HL-60 (cell line): ENCODE data around the gene SOX2.

Source experiments
- DNase-seq, 2 experiments: peaks; one replicate each; pipeline ENCODE4 v3.0.0-alpha.2; 2010 to 2020; ENCODE audit warnings: low read depth in 1 of 2, low spot score in 1 of 2
- H3K27ac ChIP-seq: fragments of 250-450 bp; sonication (Bioruptor Pico); replicated peaks from 2 replicates; pipeline ENCODE4 v1.5.1; 2020; ENCODE audit warnings: mild to moderate bottlenecking, moderate library complexity
- H3K27me3 ChIP-seq: fragments of 250-450 bp; sonication (Bioruptor Pico); 2 replicates; pipeline ENCODE4 v1.5.1; 2021; ENCODE audit warnings: mild to moderate bottlenecking, moderate library complexity; ENCODE audit not compliant: insufficient read depth, poor library complexity, severe bottlenecking
- H3K4me3 ChIP-seq: replicated peaks from 2 replicates; pipeline ENCODE4 v1.5.1; 2011; ENCODE audit warnings: mild to moderate bottlenecking, control low read depth, low read length; ENCODE audit not compliant: insufficient read depth
- GABPA ChIP-seq: IDR thresholded peaks from 2 replicates; pipeline ENCODE4 v1.6.1; 2012; ENCODE audit warnings: low read depth
- POLR2AphosphoS5 ChIP-seq: IDR thresholded peaks from 2 replicates; pipeline ENCODE4 v1.6.1; 2012; ENCODE audit warnings: low read depth
- SPI1 ChIP-seq: IDR thresholded peaks from 2 replicates; pipeline ENCODE4 v1.6.1; 2012; ENCODE audit warnings: low read depth, mild to moderate bottlenecking, borderline replicate concordance
- TF ChIP-seq, protein P1 (sequence below): IDR thresholded peaks from 2 replicates; pipeline ENCODE4 v1.6.1; 2012; ENCODE audit warnings: low read depth; ENCODE audit not compliant: insufficient replicate concordance
- TF ChIP-seq, protein P2 (sequence below): IDR thresholded peaks from one replicate; pipeline ENCODE4 v1.5.1; 2011; ENCODE audit warnings: low read length, control low read depth, inconsistent platforms; ENCODE audit not compliant: insufficient read depth

Gene SOX2

DNA sequence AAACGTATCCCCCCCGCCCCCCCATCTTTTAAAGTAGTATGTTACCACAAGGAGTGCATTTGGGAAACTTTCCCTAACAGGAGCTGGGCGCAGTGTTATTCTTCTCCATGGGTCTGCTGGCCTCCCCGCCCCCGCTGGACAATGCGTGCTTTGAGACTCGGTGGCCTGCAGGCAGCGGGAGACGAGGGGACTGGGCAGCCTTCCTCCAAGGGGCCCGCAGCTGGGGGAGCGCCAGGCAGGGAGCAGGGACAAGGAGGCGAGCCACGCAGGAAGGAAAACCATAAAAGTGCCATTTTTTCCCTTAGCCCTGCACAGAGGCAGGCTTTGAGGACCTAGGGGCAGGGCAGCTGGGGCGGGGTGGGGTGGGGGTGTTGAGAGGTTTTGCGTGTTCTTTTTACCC is 14.1 kb downstream of the SOX2 start:
- DNase-seq = no peak
- H3K27ac ChIP-seq = no peak overlapping the region
- no peak overlapping the region for H3K4me3 ChIP-seq
- peaks cover 60% of the 10 kb centered on the region for H3K27me3 ChIP-seq
- TF ChIP-seq GABPA (no peak), SPI1 (no peak), POLR2AphosphoS5 (no peak)
- TF ChIP-seq, protein P1, sequence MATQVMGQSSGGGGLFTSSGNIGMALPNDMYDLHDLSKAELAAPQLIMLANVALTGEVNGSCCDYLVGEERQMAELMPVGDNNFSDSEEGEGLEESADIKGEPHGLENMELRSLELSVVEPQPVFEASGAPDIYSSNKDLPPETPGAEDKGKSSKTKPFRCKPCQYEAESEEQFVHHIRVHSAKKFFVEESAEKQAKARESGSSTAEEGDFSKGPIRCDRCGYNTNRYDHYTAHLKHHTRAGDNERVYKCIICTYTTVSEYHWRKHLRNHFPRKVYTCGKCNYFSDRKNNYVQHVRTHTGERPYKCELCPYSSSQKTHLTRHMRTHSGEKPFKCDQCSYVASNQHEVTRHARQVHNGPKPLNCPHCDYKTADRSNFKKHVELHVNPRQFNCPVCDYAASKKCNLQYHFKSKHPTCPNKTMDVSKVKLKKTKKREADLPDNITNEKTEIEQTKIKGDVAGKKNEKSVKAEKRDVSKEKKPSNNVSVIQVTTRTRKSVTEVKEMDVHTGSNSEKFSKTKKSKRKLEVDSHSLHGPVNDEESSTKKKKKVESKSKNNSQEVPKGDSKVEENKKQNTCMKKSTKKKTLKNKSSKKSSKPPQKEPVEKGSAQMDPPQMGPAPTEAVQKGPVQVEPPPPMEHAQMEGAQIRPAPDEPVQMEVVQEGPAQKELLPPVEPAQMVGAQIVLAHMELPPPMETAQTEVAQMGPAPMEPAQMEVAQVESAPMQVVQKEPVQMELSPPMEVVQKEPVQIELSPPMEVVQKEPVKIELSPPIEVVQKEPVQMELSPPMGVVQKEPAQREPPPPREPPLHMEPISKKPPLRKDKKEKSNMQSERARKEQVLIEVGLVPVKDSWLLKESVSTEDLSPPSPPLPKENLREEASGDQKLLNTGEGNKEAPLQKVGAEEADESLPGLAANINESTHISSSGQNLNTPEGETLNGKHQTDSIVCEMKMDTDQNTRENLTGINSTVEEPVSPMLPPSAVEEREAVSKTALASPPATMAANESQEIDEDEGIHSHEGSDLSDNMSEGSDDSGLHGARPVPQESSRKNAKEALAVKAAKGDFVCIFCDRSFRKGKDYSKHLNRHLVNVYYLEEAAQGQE = no peak
- TF ChIP-seq, protein P2, sequence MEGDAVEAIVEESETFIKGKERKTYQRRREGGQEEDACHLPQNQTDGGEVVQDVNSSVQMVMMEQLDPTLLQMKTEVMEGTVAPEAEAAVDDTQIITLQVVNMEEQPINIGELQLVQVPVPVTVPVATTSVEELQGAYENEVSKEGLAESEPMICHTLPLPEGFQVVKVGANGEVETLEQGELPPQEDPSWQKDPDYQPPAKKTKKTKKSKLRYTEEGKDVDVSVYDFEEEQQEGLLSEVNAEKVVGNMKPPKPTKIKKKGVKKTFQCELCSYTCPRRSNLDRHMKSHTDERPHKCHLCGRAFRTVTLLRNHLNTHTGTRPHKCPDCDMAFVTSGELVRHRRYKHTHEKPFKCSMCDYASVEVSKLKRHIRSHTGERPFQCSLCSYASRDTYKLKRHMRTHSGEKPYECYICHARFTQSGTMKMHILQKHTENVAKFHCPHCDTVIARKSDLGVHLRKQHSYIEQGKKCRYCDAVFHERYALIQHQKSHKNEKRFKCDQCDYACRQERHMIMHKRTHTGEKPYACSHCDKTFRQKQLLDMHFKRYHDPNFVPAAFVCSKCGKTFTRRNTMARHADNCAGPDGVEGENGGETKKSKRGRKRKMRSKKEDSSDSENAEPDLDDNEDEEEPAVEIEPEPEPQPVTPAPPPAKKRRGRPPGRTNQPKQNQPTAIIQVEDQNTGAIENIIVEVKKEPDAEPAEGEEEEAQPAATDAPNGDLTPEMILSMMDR = no peak

DNA sequence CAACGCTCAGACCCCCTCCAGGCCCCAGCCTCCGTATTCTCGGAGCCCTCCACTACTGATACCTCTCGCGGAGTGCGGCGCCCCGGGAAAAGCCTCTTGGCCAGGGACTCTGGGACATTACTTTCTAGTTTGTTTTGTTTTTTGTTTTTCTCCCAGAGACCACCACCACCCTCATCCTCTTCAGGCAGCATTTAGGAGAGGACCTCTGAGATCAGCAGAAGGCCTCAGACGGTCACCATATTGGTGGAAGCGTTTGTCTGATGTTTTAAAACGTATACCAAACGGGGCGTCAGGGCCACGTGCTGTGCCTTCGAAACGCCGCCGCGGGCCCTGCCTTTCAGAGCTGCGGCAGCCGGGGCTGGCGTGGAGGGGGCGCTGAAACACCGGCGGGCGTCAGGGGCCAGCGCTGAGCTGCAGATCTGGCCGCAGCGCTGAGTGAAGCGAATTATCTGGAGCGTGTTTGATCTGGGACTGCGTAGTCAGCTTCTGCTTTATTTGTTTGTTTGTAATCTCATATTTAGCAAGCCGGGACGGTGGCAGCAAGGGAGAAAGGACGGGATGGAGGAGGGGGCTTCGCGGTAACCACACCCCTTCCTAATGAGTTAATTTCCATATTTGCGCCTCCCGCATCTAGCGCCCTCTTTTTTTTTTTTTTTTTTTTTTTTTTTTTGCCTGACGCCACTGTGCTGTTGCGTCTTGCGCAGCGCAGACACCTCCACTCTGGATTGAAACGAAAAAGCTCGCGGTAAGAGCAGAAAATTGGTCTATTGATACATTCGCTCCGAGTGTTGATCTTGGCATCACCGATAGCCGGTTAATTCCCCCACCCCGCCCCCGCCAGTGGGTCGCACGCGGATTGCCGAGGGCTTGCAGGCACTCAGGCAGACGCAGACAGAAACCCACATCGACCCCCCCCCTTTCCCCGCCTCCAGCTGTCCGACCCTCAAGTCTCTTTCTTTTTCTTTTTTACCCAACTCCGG is 14.9 kb downstream of the SOX2 start:
- peaks cover 57% of the 10 kb centered on the region for H3K27me3 ChIP-seq
- TF ChIP-seq POLR2AphosphoS5 (no peak), GABPA (no peak), SPI1 (no peak)
- TF ChIP-seq, protein P2 = no peak
- TF ChIP-seq, protein P1 = no peak
- no peak for DNase-seq
- H3K27ac ChIP-seq = no peak overlapping the region
- H3K4me3 ChIP-seq = no peak overlapping the region

DNA sequence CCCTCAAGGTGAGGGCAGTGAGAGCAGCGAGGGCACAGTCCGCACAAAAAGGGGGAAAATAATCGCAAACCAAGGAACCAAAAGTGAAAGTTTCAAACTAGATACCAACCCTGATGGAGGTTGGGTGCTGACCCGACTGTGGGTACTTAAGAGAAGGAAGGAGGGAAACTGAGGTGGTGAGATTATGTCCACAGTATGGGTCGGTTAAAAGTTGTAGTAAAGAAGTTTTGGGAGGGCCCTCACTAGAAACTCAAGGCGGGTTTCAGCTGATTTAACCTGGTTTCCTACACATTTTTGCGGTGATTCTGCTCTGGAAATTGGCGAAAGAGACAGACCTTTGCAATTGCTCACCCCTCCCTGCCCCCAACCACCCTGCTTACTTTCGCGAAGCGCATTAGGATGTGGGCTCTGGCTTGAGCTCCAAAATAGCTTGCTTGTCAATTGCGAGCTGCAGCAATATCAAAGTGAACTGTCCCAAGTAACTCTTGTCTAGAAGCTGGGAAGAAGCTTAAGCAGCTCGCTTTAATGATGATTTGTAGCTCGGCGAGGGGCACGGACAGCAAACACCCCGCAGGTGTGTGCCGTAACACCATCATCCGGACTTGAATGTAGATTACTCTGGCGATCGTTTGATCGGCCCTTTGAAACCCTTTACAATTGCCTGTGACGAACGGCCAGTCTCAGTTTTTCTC is 15.8 kb downstream of the SOX2 start:
- no peak for DNase-seq
- no peak overlapping the region for H3K27ac ChIP-seq
- no peak overlapping the region for H3K4me3 ChIP-seq
- H3K27me3 ChIP-seq = peaks cover 54% of the 10 kb centered on the region
- TF ChIP-seq, protein P1 = no peak
- no peak for TF ChIP-seq SPI1
- TF ChIP-seq, protein P2 = no peak
- TF ChIP-seq POLR2AphosphoS5 = no peak
- no peak for TF ChIP-seq GABPA
